Neural cell (in vitro differentiated cells): Measurements from ENCODE around the gene ACTG1.

Experiments used
- EZH2 ChIP-seq: fragments of 200-600, 300-800 bp; shearing (Covaris generic), sonication (generic); IDR thresholded peaks from 2 replicates; pipeline ENCODE4 v1.6.1; 2014; ENCODE audit warnings: antibody characterized with exemption, low read length, borderline replicate concordance, mild to moderate bottlenecking; ENCODE audit not compliant: insufficient read depth, poor library complexity, severe bottlenecking
- TF ChIP-seq, protein P1 (sequence below): IDR thresholded peaks from 2 replicates; pipeline ENCODE4 v1.6.1; 2012; ENCODE audit warnings: borderline replicate concordance
- TF ChIP-seq, protein P2 (sequence below): fragments of 450-650 bp; IDR thresholded peaks from 2 replicates; pipeline ENCODE4 v1.5.1; 2014; ENCODE audit warnings: antibody characterized with exemption, mild to moderate bottlenecking, moderate library complexity; ENCODE audit not compliant: poor library complexity, severe bottlenecking

DNA sequence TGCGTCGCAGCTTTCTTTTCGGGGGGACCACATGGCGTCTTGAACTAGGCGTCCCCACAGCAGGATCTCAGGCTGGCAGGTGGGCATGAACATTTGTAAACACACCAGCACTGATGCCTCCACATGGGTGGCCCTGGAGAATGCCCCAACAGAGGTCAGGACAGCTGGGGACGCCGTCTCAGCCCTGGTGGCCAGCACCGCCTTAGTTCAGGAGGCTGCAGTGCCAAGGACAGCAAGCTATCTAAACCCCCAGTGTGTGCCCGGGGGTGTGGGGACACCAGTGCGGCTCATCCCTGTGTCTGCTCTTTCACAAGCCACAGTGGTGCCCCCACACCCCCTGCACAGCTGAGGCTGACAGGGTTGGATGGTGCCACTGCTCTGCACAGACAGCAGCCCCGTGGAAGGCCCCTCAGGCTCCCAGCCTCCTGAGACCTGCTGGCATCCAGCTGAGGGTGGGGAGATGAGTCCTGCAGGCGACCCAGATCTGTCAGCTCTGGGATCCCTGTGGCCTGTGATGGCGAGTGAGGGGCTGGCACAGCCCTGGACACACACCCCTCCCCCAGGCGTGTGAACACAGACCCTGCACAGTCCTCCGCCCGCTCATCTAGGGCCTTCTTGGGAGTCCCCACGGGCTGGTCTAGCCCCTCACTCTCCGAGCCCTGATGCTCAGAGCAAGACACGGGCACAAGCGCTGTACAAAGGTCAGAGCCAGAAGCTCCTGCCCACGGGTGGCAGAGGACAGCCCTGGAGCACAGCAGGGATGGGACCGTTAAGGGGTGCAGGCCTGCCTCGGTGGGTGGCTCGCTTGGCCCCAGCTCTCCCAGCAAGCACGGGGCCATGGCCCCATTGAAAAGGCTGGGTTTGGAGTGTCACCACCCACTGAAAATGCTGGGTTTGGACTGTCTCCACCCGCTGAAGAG, 26.3 kb upstream of the ACTG1 start:
- TF ChIP-seq, protein P1, sequence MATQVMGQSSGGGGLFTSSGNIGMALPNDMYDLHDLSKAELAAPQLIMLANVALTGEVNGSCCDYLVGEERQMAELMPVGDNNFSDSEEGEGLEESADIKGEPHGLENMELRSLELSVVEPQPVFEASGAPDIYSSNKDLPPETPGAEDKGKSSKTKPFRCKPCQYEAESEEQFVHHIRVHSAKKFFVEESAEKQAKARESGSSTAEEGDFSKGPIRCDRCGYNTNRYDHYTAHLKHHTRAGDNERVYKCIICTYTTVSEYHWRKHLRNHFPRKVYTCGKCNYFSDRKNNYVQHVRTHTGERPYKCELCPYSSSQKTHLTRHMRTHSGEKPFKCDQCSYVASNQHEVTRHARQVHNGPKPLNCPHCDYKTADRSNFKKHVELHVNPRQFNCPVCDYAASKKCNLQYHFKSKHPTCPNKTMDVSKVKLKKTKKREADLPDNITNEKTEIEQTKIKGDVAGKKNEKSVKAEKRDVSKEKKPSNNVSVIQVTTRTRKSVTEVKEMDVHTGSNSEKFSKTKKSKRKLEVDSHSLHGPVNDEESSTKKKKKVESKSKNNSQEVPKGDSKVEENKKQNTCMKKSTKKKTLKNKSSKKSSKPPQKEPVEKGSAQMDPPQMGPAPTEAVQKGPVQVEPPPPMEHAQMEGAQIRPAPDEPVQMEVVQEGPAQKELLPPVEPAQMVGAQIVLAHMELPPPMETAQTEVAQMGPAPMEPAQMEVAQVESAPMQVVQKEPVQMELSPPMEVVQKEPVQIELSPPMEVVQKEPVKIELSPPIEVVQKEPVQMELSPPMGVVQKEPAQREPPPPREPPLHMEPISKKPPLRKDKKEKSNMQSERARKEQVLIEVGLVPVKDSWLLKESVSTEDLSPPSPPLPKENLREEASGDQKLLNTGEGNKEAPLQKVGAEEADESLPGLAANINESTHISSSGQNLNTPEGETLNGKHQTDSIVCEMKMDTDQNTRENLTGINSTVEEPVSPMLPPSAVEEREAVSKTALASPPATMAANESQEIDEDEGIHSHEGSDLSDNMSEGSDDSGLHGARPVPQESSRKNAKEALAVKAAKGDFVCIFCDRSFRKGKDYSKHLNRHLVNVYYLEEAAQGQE, result no peak
- no peak for TF ChIP-seq EZH2
- TF ChIP-seq, protein P2, sequence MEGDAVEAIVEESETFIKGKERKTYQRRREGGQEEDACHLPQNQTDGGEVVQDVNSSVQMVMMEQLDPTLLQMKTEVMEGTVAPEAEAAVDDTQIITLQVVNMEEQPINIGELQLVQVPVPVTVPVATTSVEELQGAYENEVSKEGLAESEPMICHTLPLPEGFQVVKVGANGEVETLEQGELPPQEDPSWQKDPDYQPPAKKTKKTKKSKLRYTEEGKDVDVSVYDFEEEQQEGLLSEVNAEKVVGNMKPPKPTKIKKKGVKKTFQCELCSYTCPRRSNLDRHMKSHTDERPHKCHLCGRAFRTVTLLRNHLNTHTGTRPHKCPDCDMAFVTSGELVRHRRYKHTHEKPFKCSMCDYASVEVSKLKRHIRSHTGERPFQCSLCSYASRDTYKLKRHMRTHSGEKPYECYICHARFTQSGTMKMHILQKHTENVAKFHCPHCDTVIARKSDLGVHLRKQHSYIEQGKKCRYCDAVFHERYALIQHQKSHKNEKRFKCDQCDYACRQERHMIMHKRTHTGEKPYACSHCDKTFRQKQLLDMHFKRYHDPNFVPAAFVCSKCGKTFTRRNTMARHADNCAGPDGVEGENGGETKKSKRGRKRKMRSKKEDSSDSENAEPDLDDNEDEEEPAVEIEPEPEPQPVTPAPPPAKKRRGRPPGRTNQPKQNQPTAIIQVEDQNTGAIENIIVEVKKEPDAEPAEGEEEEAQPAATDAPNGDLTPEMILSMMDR, result no peak
